ENCODE data around the gene IFT43.

IFT43 gene

GRCh38 chr14:75986439-75986765 is 839 bp downstream of the IFT43 start:
- no peak for TF ChIP-seq CTCF (IDR thresholded peaks at IDR 0.05; ENCODE audit: insufficient read depth, low read length, poor library complexity, severe bottlenecking)
- Histone ChIP-seq H3K4me3 (replicated peaks; ENCODE audit: low read depth, low read length) (peak overlapping the region; percentile 73), H3K36me3 (ENCODE audit: control insufficient read depth, insufficient read depth, low read length) (no peaks in the 10 kb centered on the region), H3K27me3 (replicated peaks; ENCODE audit: control insufficient read depth, insufficient read depth, low read length) (no peaks in the 10 kb centered on the region)
- DNase-seq (ENCODE audit: extremely low read depth, insufficient read length): no peak

DNA sequence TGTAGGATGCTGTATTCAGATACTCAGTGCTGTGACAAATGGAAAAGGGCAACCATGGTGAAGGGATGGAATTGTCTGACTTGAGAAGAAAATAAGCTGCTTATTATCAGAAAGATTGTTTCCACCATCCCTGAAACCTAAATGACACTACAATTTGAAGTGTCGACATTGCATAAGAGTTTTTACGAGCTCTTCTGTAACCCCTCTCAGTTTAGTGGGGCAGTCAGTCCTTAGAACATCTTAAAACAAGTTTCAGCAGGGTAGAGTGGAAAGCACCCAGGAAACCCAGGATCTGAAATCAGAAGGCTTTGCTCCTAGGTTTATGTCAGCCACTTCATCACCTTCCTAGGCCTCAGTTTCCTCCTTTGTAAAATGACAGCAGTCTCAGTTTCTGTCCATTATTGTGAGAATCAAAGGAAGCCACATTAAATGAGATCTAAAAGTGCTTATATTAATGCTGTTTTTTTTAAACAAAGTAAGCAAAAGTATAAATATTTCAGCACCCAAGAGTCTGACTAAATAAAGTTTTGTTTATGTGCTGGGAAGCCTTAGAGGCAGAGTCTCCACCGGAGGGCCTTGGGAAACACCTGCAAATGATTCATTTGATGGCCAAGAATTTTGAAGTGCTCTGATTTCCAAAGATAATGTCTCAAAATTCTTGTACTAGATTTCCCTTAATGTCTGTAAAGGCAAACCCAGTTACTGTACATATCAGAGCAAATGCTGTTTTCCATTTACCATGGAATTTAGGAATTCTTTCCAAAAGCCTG is 1.8 kb downstream of the IFT43 start:
- H3K27me3 ChIP-seq (replicated peaks; ENCODE audit: control insufficient read depth, insufficient read depth, low read length): no peaks in the 10 kb centered on the region
- TF ChIP-seq CTCF (IDR thresholded peaks at IDR 0.05; ENCODE audit: insufficient read depth, low read length, poor library complexity, severe bottlenecking): no peak
- no peaks in the 10 kb centered on the region for H3K36me3 ChIP-seq (ENCODE audit: control insufficient read depth, insufficient read depth, low read length)
- no peak overlapping the region for H3K4me3 ChIP-seq (replicated peaks; ENCODE audit: low read depth, low read length)
- no peak for DNase-seq (ENCODE audit: extremely low read depth, insufficient read length)

- Histone ChIP-seq H3K27me3 (replicated peaks; ENCODE audit: control insufficient read depth, insufficient read depth, low read length) (no peaks in the 10 kb centered on the region), H3K36me3 (ENCODE audit: control insufficient read depth, insufficient read depth, low read length) (no peaks in the 10 kb centered on the region), H3K4me3 (replicated peaks; ENCODE audit: low read depth, low read length) (no peak overlapping the region)
- TF ChIP-seq CTCF (IDR thresholded peaks at IDR 0.05; ENCODE audit: insufficient read depth, low read length, poor library complexity, severe bottlenecking): no peak
- no peak for DNase-seq (ENCODE audit: extremely low read depth, insufficient read length)
Measured at GRCh38 chr14:75989134-75989533, 3.6 kb downstream of the IFT43 start.

DNA sequence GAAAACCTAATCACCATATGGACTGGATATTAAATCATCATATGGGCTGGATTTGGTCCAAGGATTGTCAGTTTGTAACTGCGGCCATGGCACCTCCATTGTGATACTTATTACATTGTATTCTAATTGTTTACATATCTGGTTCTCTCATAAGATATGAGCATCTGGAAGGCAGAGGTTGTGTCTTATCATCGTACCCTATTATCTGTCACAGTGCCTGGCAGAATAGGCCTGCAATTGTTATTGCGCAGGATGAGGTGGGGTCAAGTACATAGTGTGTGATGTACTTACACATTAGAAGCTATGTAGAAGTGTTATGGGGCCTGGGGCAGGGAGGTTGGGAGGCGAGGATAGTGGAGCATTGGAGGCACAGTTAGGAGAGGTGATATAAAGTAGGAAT is 4.7 kb downstream of the IFT43 start:
- no peak for TF ChIP-seq CTCF (IDR thresholded peaks at IDR 0.05; ENCODE audit: insufficient read depth, low read length, poor library complexity, severe bottlenecking)

GRCh38 chr14:75991753-75992152 is 6.2 kb downstream of the IFT43 start:
- no peak for DNase-seq (ENCODE audit: extremely low read depth, insufficient read length)
- no peaks in the 10 kb centered on the region for H3K27me3 ChIP-seq (replicated peaks; ENCODE audit: control insufficient read depth, insufficient read depth, low read length)
- TF ChIP-seq CTCF (IDR thresholded peaks at IDR 0.05; ENCODE audit: insufficient read depth, low read length, poor library complexity, severe bottlenecking): no peak
- H3K36me3 ChIP-seq (ENCODE audit: control insufficient read depth, insufficient read depth, low read length): no peaks in the 10 kb centered on the region
- H3K4me3 ChIP-seq (replicated peaks; ENCODE audit: low read depth, low read length): no peak overlapping the region

More for the DNA sequence above, 4.7 kb downstream of the IFT43 start:
- H3K27me3 ChIP-seq (replicated peaks; ENCODE audit: control insufficient read depth, insufficient read depth, low read length): no peaks in the 10 kb centered on the region
- no peaks in the 10 kb centered on the region for H3K36me3 ChIP-seq (ENCODE audit: control insufficient read depth, insufficient read depth, low read length)
- no peak overlapping the region for H3K4me3 ChIP-seq (replicated peaks; ENCODE audit: low read depth, low read length)
- no peak for DNase-seq (ENCODE audit: extremely low read depth, insufficient read length)
